Endothelial cell of umbilical vein (primary cell): Measurements from ENCODE around the gene SMCO2. TPM values are rescaled to one million over a fixed set of nuclear protein-coding genes. Genes with fewer than 3 reads are reported as not detected.

Experiments
- BruUV-seq: library from RNA; stranded (reverse); fragments of 400-500 nt; replicated peaks from 2 replicates; lab custom pipeline; 2021; lab: Mats Ljungman, UMichigan
- CTCF ChIA-PET: fragments of 300-600, 350-600 bp; sonication (Branson Sonifier 250); formaldehyde crosslinking; loops from one replicate; lab custom pipeline; 2021; ENCODE audit warnings: antibody characterized with exemption, inconsistent platforms; lab: Charles Lee
- POLR2A ChIA-PET: fragments of 300-600, 350-600 bp; sonication (Branson Sonifier 250); formaldehyde crosslinking; loops from one replicate; lab custom pipeline; 2021; ENCODE audit warnings: antibody characterized with exemption, inconsistent platforms; lab: Charles Lee
- DNase-seq: peaks from one replicate; pipeline ENCODE4 v3.0.0-alpha.2; 2011; ENCODE audit warnings: low read depth, low spot score
- FAIRE-seq: peaks from 2 replicates; lab custom pipeline; 2011; peaks lifted over from hg19 to GRCh38; lab: Jason Lieb, UNC
- H2AFZ ChIP-seq: 2 replicates; pipeline ENCODE4 v1.6.0; 2012; ENCODE audit warnings: low read depth, low read length, control low read depth, inconsistent platforms
- H3K27ac ChIP-seq: 2 replicates; pipeline ENCODE4 v1.5.1; 2011; ENCODE audit warnings: low read depth, mild to moderate bottlenecking, control low read depth, low read length, moderate library complexity; ENCODE audit not compliant: insufficient read depth
- H3K27me3 ChIP-seq, 2 experiments: 2 replicates each; pipeline versions ENCODE4 v1.6.0 to v1.6.1; 2011; ENCODE audit warnings: low read length in 2 of 2, mixed read lengths in 1 of 2; ENCODE audit not compliant: control insufficient read depth in 2 of 2, insufficient read depth in 2 of 2
- H3K36me3 ChIP-seq, 2 experiments: 2 replicates in 1 of 2; 3 replicates in 1 of 2; pipeline ENCODE4 v1.5.1; 2011; ENCODE audit warnings: low read length in 2 of 2, mild to moderate bottlenecking in 1 of 2, moderate library complexity in 1 of 2; ENCODE audit not compliant: control insufficient read depth in 2 of 2, insufficient read depth in 2 of 2; ENCODE audit errors: extremely low read depth in 1 of 2
- H3K4me1 ChIP-seq: 3 replicates; pipeline ENCODE4 v1.5.1; 2011; ENCODE audit warnings: mild to moderate bottlenecking, low read length; ENCODE audit not compliant: control insufficient read depth, insufficient read depth; ENCODE audit errors: extremely low read depth
- H3K4me2 ChIP-seq: 2 replicates; pipeline ENCODE4 v1.6.1; 2011; ENCODE audit warnings: low read length, control low read depth, mixed read lengths; ENCODE audit not compliant: insufficient read depth
- H3K4me3 ChIP-seq, 3 experiments: fragments of 200-600 bp in 1 of 3; sonication (generic), shearing (Covaris generic) in 1 of 3; replicated peaks in 1 of 3; 2 replicates each; pipeline ENCODE4 v1.5.1; 2011 to 2016; ENCODE audit warnings: control low read depth in 3 of 3, low read length in 3 of 3, mild to moderate bottlenecking in 2 of 3, inconsistent platforms in 1 of 3, low read depth in 1 of 3, moderate library complexity in 1 of 3; ENCODE audit not compliant: insufficient read depth in 1 of 3
- H3K79me2 ChIP-seq: 2 replicates; pipeline ENCODE4 v1.6.0; 2012; ENCODE audit warnings: low read length, inconsistent platforms; ENCODE audit not compliant: control insufficient read depth, insufficient read depth
- H3K9ac ChIP-seq: replicated peaks from 2 replicates; pipeline ENCODE3; 2011; ENCODE audit warnings: low read length, control low read depth; ENCODE audit not compliant: insufficient read depth; ENCODE audit errors: extremely low read depth
- H3K9me1 ChIP-seq: replicated peaks from 3 replicates; pipeline ENCODE4 v1.6.0; 2011; ENCODE audit warnings: mild to moderate bottlenecking, low read length; ENCODE audit not compliant: control insufficient read depth, insufficient read depth; ENCODE audit errors: extremely low read depth
- H3K9me3 ChIP-seq: replicated peaks from 2 replicates; pipeline ENCODE4 v1.5.1; 2012; ENCODE audit warnings: low read length, inconsistent platforms; ENCODE audit not compliant: control insufficient read depth, insufficient read depth
- H4K20me1 ChIP-seq: replicated peaks from 2 replicates; pipeline ENCODE3; 2011; ENCODE audit warnings: mild to moderate bottlenecking, low read length; ENCODE audit not compliant: control insufficient read depth, insufficient read depth; ENCODE audit errors: extremely low read depth
- EZH2 ChIP-seq: IDR thresholded peaks from 2 replicates; pipeline ENCODE4 v1.6.1; 2012; ENCODE audit warnings: borderline replicate concordance, low read depth, mild to moderate bottlenecking, moderate library complexity, low read length, inconsistent platforms; ENCODE audit not compliant: severe bottlenecking
- FOS ChIP-seq: IDR thresholded peaks from 2 replicates; pipeline ENCODE4 v1.6.1; 2011; ENCODE audit warnings: mild to moderate bottlenecking, low read length, moderate library complexity, borderline replicate concordance; ENCODE audit not compliant: insufficient read depth
- GATA2 ChIP-seq: IDR thresholded peaks from 2 replicates; pipeline ENCODE4 v1.7.0; 2011; ENCODE audit warnings: low read depth, mild to moderate bottlenecking, moderate library complexity, mixed read lengths, low read length; ENCODE audit not compliant: insufficient read length, insufficient read depth
- JUN ChIP-seq: IDR thresholded peaks from 2 replicates; pipeline ENCODE4 v1.6.1; 2011; ENCODE audit warnings: borderline replicate concordance, low read depth; ENCODE audit not compliant: insufficient read length, insufficient read depth
- MYC ChIP-seq: IDR thresholded peaks from one replicate; pipeline ENCODE4 v1.6.1; 2011; ENCODE audit warnings: mild to moderate bottlenecking, low read depth, low read length
- POLR2A ChIP-seq: IDR thresholded peaks from 2 replicates; pipeline ENCODE4 v1.6.1; 2012; ENCODE audit warnings: low read depth, mild to moderate bottlenecking, control low read depth, low read length
- POLR2AphosphoS5 ChIP-seq: IDR thresholded peaks from 2 replicates; pipeline ENCODE4 v1.6.1; 2012; ENCODE audit warnings: low read depth, mild to moderate bottlenecking, control low read depth, low read length, moderate library complexity; ENCODE audit not compliant: insufficient read depth
- dilution Hi-C: fragments of 300-500 bp; cut with MboI; formaldehyde crosslinking; loops from one replicate; pipeline ENCODE4 v1.15.0; 2019; ENCODE audit warnings: low sequenced_read_pairs; ENCODE audit not compliant: extremely low pct_ligation_motif_present
- intact Hi-C: fragments of 100-400 bp; cut with micrococcal nuclease; formaldehyde crosslinking; loops from one replicate; pipeline ENCODE4 v1.10.0; 2022
- polyA plus RNA-seq, 4 experiments: library from polyadenylated mRNA; depleted of rRNA in 3 of 4; stranded (reverse) in 3 of 4; unstranded in 1 of 4; fragments of >200 nt; gene quantifications; 2 replicates each; pipeline versions ENCODE4 v1.2.1 to v1.2.3, GENCODE V29; 2011 to 2012; ENCODE audit warnings: missing spikeins in 1 of 4
- total RNA-seq: library from RNA; stranded (reverse); gene quantifications from 2 replicates; pipeline ENCODE4 v1.2.3, GENCODE V29; 2021
- TF ChIP-seq, protein P1 (sequence below), 2 donors: IDR thresholded peaks; 1 replicate in 1 of 2; 2 replicates in 1 of 2; pipeline ENCODE4 v1.5.1; 2011; ENCODE audit warnings: low read length in 2 of 2, mild to moderate bottlenecking in 2 of 2, moderate library complexity in 2 of 2, control low read depth in 1 of 2, inconsistent platforms in 1 of 2, low read depth in 1 of 2; ENCODE audit not compliant: insufficient read depth in 1 of 2; ENCODE audit errors: extremely low read depth in 1 of 2
- TF ChIP-seq, protein P2 (sequence below): IDR thresholded peaks from 2 replicates; pipeline ENCODE4 v1.6.1; 2011; ENCODE audit not compliant: insufficient read depth, insufficient read length

Gene SMCO2
- total and polyA plus RNA-seq, 2 donors (not counting 3 experiments of a cell fraction or from before 2014, with no cell fraction given), result 0.33 to 0.49 TPM

DNA sequence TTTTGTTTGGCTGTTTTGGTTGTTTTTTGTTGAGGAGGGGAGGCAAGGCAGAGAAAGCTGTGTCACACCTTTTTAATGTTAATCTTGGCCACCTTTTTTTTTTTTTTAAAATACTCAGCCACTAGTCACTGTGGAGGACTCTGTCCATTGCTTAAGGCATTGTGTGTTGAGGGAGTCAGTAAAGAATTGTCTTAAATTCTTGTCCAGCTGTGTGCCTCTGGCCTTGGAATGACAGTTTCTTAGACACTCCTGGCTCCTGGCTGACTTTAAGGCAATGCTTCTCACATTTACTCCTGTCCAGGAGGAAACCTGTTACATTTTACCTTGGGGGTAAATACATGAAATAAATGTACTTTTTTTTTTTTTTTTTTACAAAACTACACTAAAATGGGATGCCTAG, 18.1 kb upstream of the SMCO2 start:
- H3K9ac ChIP-seq, result no peak overlapping the region
- dilution Hi-C loops, result no loop called here
- ChIA-PET CTCF (no interaction called here), POLR2A (no interaction called here)
- FAIRE-seq (no peak), DNase-seq (no peak)
- no peak overlapping the region for H3K4me3 ChIP-seq
- no peaks in the 10 kb centered on the region for H4K20me1 ChIP-seq
- H3K4me1 ChIP-seq, result peaks cover 4% of the 10 kb centered on the region
- BruUV-seq, result no TSS peak
- no peaks in the 10 kb centered on the region for H3K9me3 ChIP-seq
- H3K9me1 ChIP-seq, result no peaks in the 10 kb centered on the region
- H3K4me2 ChIP-seq, result no peak overlapping the region
- H3K27me3 ChIP-seq, result no peaks in the 10 kb centered on the region
- no peak overlapping the region for H3K27ac ChIP-seq
- H2AFZ ChIP-seq, result no peak overlapping the region
- no peak for TF ChIP-seq GATA2
- TF ChIP-seq, protein P1, sequence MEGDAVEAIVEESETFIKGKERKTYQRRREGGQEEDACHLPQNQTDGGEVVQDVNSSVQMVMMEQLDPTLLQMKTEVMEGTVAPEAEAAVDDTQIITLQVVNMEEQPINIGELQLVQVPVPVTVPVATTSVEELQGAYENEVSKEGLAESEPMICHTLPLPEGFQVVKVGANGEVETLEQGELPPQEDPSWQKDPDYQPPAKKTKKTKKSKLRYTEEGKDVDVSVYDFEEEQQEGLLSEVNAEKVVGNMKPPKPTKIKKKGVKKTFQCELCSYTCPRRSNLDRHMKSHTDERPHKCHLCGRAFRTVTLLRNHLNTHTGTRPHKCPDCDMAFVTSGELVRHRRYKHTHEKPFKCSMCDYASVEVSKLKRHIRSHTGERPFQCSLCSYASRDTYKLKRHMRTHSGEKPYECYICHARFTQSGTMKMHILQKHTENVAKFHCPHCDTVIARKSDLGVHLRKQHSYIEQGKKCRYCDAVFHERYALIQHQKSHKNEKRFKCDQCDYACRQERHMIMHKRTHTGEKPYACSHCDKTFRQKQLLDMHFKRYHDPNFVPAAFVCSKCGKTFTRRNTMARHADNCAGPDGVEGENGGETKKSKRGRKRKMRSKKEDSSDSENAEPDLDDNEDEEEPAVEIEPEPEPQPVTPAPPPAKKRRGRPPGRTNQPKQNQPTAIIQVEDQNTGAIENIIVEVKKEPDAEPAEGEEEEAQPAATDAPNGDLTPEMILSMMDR (IDR thresholded peaks at IDR 0.05; ENCODE audit: extremely low read depth in 1 of 2, insufficient read depth in 1 of 2, low read depth in 1 of 2, low read length in 2 of 2), result no peak
- no peak for TF ChIP-seq EZH2
- TF ChIP-seq, protein P2, sequence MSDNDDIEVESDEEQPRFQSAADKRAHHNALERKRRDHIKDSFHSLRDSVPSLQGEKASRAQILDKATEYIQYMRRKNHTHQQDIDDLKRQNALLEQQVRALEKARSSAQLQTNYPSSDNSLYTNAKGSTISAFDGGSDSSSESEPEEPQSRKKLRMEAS, result no peak
- no peak for TF ChIP-seq MYC
- TF ChIP-seq POLR2A, result no peak
- TF ChIP-seq JUN, result no peak
- no peak for TF ChIP-seq POLR2AphosphoS5
- TF ChIP-seq FOS, result no peak
- H3K36me3 ChIP-seq, result no peaks in the 10 kb centered on the region
- H3K79me2 ChIP-seq, result no peaks in the 10 kb centered on the region
- intact Hi-C loops, result no loop called here
